ENCODE measurements around the gene RPL3. TPM values are rescaled to one million over a fixed set of nuclear protein-coding genes. Genes with fewer than 3 reads are reported as not detected.

Gene RPL3
- polyA plus RNA-seq, 1 donor (not counting 4 experiments of a cell fraction or from before 2014, with no cell fraction given) = 2,538 TPM

DNA sequence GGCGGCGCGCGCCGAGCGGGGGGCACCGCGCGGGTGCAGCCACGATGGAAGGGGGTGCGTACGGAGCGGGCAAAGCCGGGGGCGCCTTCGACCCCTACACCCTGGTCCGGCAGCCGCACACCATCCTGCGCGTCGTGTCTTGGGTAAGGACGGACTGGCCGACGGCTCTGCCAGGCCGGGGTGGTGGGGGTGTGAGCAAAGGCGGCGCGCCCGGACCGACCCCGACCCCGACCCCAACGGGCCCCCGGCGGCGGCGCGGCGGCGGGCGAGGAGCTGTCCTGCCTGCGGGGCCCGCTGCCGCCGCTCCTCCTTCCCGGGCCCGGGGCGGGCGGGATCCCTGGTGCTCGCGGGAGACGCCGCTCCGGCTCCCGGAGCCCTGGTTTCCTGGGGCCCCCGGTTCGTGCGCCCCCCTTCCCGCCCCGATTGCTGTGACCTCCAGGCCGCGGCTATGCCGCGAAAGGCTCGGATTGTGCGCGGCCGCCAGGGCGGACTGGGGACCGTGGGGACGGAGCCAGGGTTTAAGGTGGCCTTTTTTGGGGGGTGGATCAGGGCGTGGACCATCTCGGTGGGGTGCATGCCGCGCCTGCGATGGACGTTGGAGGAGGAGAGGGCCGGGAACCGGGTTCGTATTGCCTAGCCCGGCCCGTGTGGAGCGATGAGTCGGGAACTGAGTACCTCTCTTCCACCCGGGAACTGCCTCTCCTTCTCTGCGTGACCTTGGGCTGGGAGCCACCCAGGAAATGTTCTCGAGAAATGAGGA lies 30.7 kb upstream of the RPL3 start, which contains the start of gene SYNGR1:
Gene SYNGR1 (plus strand): TSS at position 25 of the 760 bp plus-strand sequence. CDS start 20 bp downstream, at position 45.
- Histone ChIP-seq H3K9me1 (ENCODE audit: control insufficient read depth, extremely low read depth, insufficient read depth, low read length) (no peaks in the 10 kb centered on the region), H3K79me2 (ENCODE audit: control insufficient read depth, insufficient read depth, low read length) (no peaks in the 10 kb centered on the region), H3K27ac (ENCODE audit: control insufficient read depth, insufficient read depth, low read length) (no peak within 1 kb of the TSS), H3K4me2 (ENCODE audit: control insufficient read depth, extremely low read depth, insufficient read depth, low read depth, low read length) (peak within 1 kb of the TSS; percentile 85), H2AFZ (ENCODE audit: control insufficient read depth, low read length) (peak within 1 kb of the TSS; percentile 42), H3K9ac (ENCODE audit: control insufficient read depth, extremely low read depth, insufficient read depth, low read length) (no peak within 1 kb of the TSS), H3K9me3 (ENCODE audit: control insufficient read depth, low read depth, low read length) (no peaks in the 10 kb centered on the region), H3K36me3 (ENCODE audit: control insufficient read depth in 2 of 2, extremely low read depth in 1 of 2, insufficient read depth in 2 of 2, low read length in 2 of 2) (no peaks in the 10 kb centered on the region), H3K27me3 (ENCODE audit: control insufficient read depth, extremely low read depth, insufficient read depth, low read length) (peaks cover 6% of the 10 kb centered on the region), H3K4me1 (ENCODE audit: control insufficient read depth, extremely low read depth, insufficient read depth, low read length) (peaks cover 25% of the 10 kb centered on the region), H4K20me1 (ENCODE audit: control insufficient read depth, extremely low read depth, insufficient read depth, low read length) (peaks cover 4% of the 10 kb centered on the region), H3K4me3 (ENCODE audit: control insufficient read depth in 2 of 3, extremely low read depth in 1 of 3, insufficient read depth in 2 of 3, low read depth in 1 of 3, low read length in 3 of 3) (peak within 1 kb of the TSS; percentile 34 to 51 (median 48))
- no peak for DNase-seq (ENCODE audit: low read depth, low spot score)
- FAIRE-seq = no peak
- dilution Hi-C loops (cut with MboI; ENCODE audit: extremely low pct_ligation_motif_present, low sequenced_read_pairs) = no loop called here
- peak; percentile 71 for TF ChIP-seq EZH2 (IDR thresholded peaks at IDR 0.05; ENCODE audit: low read length)
- TF ChIP-seq, protein P1, sequence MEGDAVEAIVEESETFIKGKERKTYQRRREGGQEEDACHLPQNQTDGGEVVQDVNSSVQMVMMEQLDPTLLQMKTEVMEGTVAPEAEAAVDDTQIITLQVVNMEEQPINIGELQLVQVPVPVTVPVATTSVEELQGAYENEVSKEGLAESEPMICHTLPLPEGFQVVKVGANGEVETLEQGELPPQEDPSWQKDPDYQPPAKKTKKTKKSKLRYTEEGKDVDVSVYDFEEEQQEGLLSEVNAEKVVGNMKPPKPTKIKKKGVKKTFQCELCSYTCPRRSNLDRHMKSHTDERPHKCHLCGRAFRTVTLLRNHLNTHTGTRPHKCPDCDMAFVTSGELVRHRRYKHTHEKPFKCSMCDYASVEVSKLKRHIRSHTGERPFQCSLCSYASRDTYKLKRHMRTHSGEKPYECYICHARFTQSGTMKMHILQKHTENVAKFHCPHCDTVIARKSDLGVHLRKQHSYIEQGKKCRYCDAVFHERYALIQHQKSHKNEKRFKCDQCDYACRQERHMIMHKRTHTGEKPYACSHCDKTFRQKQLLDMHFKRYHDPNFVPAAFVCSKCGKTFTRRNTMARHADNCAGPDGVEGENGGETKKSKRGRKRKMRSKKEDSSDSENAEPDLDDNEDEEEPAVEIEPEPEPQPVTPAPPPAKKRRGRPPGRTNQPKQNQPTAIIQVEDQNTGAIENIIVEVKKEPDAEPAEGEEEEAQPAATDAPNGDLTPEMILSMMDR (optimal IDR thresholded peaks at IDR 0.05 in 1 of 3, IDR thresholded peaks at IDR 0.05 in 1 of 3, conservative IDR thresholded peaks at IDR 0.05 in 1 of 3; ENCODE audit: extremely low read depth in 1 of 3, insufficient read depth in 2 of 3, low read length in 3 of 3) = no peak

DNA sequence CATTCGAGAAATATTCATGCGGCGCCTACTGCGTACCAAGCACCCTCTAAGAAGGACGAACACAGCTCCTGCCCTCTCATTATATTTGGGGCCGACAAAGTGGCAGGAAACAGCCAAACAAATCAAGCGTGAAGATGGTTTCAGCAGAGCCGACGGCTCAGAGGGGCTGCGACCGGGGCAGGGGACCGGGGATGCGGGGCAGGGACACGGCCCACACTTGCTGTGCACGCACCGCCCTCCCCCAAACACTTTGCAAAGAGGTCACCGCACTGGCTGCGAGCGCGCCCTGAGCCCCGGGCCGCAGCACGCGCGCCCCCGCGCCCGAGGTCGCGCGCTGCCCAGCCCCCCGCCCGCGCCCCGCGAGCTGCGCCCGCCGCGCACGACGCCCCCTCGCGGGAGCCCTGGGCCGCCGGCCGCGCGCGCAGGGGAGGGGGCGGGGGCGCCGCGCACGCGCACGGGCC lies 30.1 kb upstream of the RPL3 start:
- FAIRE-seq (no peak), DNase-seq (ENCODE audit: low read depth, low spot score) (no peak)
- Histone ChIP-seq H3K9ac (ENCODE audit: control insufficient read depth, extremely low read depth, insufficient read depth, low read length) (no peak overlapping the region), H3K79me2 (ENCODE audit: control insufficient read depth, insufficient read depth, low read length) (no peaks in the 10 kb centered on the region), H3K9me1 (ENCODE audit: control insufficient read depth, extremely low read depth, insufficient read depth, low read length) (no peaks in the 10 kb centered on the region), H3K27ac (ENCODE audit: control insufficient read depth, insufficient read depth, low read length) (no peak overlapping the region), H4K20me1 (ENCODE audit: control insufficient read depth, extremely low read depth, insufficient read depth, low read length) (peaks cover 4% of the 10 kb centered on the region), H3K4me2 (ENCODE audit: control insufficient read depth, extremely low read depth, insufficient read depth, low read depth, low read length) (peak overlapping the region; percentile 85), H2AFZ (ENCODE audit: control insufficient read depth, low read length) (peak overlapping the region; percentile 42), H3K27me3 (ENCODE audit: control insufficient read depth, extremely low read depth, insufficient read depth, low read length) (peaks cover 6% of the 10 kb centered on the region), H3K4me1 (ENCODE audit: control insufficient read depth, extremely low read depth, insufficient read depth, low read length) (peaks cover 25% of the 10 kb centered on the region), H3K9me3 (ENCODE audit: control insufficient read depth, low read depth, low read length) (no peaks in the 10 kb centered on the region), H3K36me3 (ENCODE audit: control insufficient read depth in 2 of 2, extremely low read depth in 1 of 2, insufficient read depth in 2 of 2, low read length in 2 of 2) (no peaks in the 10 kb centered on the region), H3K4me3 (ENCODE audit: control insufficient read depth in 2 of 3, extremely low read depth in 1 of 3, insufficient read depth in 2 of 3, low read depth in 1 of 3, low read length in 3 of 3) (peak overlapping the region; percentile 34 to 51 (median 48))
- dilution Hi-C loops (cut with MboI; ENCODE audit: extremely low pct_ligation_motif_present, low sequenced_read_pairs) = no loop called here
- TF ChIP-seq EZH2 (IDR thresholded peaks at IDR 0.05; ENCODE audit: low read length) = no peak
- TF ChIP-seq, protein P1 (optimal IDR thresholded peaks at IDR 0.05 in 1 of 3, IDR thresholded peaks at IDR 0.05 in 1 of 3, conservative IDR thresholded peaks at IDR 0.05 in 1 of 3; ENCODE audit: extremely low read depth in 1 of 3, insufficient read depth in 2 of 3, low read length in 3 of 3) = no peak
